Ecto neural progenitor cell (in vitro differentiated cells): Measurements from ENCODE around the gene LRRC18.
A peak's percentile ranks its signal among the peaks of the same experiment; 100 is the strongest.

ENCODE experiments used
- DNase-seq: peaks from one replicate; pipeline ENCODE4 v3.0.0-alpha.2; 2018; ENCODE audit warnings: low spot score

LRRC18 gene

DNA sequence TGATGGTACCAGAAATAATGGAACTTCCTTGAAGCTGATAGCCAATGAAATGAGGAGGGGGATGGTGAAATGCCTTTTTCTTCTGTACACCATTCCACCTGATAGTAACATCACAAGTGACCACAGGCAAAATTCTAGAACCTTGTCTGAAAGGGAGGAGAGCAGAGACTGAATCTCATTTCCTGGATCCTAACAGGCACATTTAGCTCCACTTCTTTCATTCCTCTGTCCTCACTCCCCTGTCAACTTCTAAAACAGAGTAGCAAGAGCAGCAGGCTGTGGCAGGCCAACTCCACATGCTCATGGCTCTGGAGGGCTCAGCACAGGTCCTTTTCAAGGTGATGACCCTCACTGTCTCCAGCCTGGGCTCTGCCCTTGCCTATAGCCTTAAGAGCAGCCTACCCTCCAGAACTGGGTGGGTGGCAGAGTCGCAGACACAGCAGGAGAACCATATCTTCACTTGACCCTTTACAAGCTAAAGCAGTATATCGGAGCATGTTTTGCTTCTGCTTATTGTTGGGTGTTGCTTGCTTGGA, at the start of gene LRRC18:
LRRC18 (minus strand) TSS at position 51 of the 536 bp plus-strand sequence. CDS start 25,685 bp downstream, outside the sequence.
- peak; percentile 18 for DNase-seq

- DNase-seq, result no peak
Measured at GRCh38 chr10:48985621-48986158, 46.0 kb upstream of the LRRC18 start.

DNA sequence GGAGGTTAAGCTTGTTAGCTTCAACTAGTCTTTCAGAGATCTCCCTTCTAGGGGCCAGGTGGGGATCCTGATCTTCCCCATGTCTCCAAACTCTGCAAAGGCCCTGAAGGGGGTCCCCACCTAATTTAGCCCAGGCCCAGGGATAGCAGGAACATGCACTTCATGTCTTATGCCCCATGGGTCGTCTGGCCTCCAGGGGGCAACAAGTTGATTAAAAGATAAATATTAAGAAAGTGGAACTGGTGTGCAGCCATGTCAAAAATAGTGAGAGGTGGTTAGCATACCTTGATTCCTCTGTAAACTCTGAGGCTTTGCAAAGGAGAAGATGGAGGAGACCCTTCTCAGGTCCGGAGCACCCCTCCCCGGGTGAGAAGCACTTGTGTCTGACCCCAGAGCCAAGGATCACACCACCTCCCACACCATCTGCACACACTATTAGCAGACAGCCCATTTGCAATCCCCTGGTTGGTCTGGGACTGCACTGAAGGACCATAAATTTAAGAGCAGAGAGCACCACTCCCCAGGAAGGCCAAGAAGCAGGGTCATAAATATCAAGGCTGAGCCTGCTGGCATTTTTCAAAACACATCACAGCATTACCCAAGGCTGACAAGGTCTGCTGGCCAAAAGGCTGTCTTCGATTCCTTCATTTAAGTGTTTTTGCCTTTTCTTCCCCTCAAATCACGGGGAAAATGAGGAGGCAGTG, 44.2 kb upstream of the LRRC18 start:
- no peak for DNase-seq

GRCh38 chr10:48982584-48982983, 42.9 kb upstream of the LRRC18 start:
- DNase-seq, result no peak

GRCh38 chr10:48981310-48981907, 41.8 kb upstream of the LRRC18 start:
- peak; percentile 81 for DNase-seq

GRCh38 chr10:48978318-48978717, 38.7 kb upstream of the LRRC18 start:
- DNase-seq, result no peak

DNA sequence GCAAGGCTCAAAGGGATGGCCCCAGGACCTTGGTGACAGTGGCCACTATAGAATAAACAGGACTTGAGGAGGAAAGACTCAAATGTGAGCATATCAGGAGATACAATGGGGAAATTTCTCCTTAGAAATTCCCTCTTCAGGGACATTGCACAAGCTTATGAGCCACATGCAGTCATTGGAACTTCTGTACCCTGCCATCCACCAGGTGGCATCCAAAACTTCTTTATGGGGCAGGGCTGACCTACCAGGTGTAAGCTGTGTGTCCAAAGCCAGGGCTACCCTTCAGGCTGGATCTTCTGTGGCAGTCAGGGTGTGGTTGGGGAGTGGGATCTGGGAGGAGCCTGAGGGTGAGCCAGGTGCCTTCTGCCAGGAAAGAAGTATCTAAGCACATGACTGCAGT, 36.6 kb upstream of the LRRC18 start:
- DNase-seq, result no peak

DNA sequence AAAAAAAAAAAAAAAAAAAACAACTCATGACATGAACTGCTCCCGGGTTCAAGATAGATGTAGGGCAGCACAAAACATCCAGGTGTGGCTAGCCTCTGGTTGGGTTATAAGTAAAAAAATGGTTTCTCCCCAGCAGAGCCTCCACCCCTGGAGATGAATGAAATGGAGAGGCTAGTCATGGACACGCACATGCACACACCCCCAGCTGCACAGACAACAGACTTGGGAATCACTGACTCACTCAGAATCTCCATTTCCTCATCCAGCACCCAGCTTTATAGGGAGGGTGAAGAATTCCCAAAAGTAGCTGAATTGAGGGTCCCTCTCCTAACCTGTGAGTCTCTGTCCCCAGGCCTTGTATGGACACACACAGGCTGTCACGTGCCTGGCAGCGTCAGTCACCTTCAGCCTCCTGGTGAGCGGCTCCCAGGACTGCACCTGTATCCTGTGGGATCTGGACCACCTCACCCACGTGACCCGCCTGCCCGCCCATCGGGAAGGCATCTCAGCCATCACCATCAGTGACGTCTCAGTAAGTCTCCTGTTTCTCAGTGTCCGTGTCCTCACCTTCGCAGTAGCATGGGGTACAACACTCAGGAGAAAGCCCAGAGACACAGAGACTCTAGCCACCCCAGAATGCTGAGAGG, 35.0 kb upstream of the LRRC18 start:
- no peak for DNase-seq

DNA sequence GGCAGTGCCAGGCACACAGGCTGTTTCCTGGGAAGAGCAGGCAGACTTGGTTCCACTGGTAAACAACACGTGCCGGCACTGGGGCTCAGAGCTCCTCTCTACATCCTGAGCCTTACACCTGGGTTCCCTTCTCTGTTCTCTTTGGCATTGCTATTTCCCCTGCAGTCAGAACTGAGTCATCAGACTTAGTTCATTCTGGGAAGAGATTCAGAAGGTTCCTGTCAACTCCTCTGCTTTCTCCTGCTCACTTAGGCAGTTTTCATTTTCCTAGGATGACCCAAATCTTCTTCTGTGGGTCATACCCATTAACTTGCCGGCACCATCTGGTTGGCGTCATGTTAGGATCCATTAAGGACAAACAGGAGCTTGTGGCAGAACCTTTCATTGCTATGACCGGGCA, 33.4 kb upstream of the LRRC18 start:
- DNase-seq, result no peak

- DNase-seq, result no peak
Measured at GRCh38 chr10:48970654-48971053, 31.0 kb upstream of the LRRC18 start.

DNA sequence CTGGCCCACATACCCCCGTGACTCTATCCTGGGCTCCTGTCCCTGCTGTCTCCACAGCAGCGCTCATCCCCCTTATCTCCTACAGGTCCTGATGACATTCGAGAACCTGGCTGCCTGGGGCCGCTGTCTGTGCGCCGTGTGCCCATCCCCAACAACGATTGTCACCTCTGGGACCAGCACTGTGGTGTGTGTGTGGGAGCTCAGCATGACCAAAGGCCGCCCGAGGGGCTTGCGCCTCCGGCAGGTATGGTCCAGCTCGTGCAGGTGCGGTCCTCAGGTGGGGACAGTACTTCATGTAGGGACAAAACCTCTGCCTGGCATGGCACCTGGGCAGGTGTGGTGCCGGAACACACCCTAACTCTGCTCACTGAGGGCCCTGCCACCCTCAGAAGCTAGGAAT, 30.4 kb upstream of the LRRC18 start:
- no peak for DNase-seq

DNA sequence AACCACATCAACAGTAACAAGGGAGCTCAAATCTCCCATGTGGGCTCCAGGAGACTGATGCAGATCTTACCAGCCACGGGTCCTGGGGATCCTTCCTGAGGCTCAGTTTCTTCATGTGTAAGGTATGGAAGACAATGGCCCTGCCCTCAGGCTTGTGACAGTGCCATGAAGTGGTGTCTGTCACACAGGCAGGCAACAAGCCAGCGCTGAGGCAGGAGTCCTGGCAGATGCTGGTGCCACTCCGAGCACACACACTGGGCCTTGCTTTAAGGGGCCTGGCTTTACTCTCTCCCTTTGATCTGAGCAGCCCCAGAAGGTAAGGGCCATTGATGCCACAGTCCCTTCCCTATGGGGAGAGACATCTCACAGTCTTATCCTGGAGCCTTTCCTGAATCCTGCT, 28.4 kb upstream of the LRRC18 start:
- DNase-seq, result no peak

DNA sequence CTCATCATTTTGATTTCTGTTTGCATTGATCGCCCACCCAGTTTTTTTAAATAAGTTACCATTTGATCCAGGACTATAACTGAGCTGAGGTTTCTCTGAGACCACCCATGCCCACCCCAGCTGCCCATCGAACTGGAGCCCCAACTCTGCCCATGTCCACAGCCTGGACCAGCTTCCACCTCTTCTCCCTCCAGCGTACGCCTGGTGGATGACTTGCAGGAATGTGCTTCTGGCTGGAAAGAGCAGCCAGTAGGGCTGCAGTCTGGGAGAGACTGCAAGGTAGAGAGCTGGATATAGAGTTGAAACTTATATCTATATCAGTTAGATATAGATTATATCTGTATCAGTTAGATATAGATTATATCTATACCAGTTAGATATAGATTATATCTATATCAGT, 25.8 kb upstream of the LRRC18 start:
- DNase-seq, result no peak

DNA sequence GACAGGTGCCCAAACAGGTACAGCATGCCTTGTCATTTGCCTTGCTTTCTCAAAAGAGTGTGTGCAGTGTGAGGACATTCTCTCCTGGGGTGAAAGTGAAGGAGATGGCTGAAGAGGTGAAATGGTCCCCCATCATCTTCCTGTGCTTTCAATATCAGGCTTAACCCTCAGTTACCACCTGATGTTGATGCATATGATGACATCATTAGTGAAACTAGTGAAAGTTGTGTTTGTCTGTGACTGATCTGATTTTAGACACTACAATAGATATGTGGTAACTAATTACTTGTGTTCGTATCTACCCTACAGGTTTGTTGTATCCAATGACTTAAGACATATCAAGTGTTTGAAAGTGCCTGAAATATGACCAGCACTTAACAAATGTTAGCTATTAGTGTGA, 24.4 kb upstream of the LRRC18 start:
- no peak for DNase-seq

DNA sequence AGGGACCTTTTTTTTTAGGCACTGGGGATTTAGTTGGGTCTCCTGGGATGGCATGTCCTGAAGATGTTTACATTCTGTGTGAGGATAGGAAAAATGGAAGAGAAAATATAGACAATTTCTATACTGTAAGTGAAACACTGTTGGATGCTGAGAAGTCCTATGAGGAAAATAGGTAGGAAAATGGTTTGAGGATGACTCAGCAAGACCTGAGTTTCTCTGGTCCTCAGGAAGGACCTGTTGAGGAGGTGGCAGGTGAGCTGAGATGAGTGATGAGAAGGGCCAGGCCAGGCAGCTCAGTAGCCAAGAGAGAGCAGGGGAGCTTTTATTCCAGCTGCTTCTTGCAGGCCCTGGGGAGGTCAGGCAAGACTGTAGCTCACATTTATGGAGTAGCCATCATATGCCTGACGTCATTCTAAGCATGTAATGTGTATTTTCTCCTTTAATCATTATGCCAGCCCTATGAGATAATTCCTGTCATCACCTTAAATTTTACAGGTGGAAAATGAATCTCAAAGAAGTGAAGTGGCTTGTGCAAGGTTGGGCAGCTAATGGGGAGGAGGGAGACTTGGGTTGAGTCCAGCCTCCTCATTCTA, 19.1 kb upstream of the LRRC18 start:
- no peak for DNase-seq

GRCh38 chr10:48957361-48958151, 17.9 kb upstream of the LRRC18 start:
- DNase-seq, result no peak

DNA sequence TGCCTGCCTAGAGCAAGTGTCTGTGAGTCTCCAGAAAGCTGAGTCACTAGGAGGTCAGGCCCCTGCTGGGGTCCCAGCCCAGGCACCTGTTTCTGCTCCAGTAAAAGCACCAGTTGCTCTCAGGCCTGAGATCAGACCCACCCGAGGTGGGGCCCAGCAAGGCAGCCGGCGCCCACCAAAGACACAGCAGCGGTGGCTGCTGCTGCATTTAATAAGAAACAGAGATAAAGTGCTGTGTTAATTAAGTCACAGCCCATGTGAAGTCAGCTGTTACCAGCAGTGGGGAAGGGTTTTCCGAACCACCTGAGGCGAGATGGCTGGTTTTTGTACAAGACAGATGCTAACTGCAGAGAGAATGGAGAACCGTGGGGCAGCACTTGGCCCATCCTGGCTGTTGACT, 12.1 kb upstream of the LRRC18 start:
- no peak for DNase-seq

- DNase-seq, result no peak
Measured at GRCh38 chr10:48948470-48949037, 8.9 kb upstream of the LRRC18 start.

DNA sequence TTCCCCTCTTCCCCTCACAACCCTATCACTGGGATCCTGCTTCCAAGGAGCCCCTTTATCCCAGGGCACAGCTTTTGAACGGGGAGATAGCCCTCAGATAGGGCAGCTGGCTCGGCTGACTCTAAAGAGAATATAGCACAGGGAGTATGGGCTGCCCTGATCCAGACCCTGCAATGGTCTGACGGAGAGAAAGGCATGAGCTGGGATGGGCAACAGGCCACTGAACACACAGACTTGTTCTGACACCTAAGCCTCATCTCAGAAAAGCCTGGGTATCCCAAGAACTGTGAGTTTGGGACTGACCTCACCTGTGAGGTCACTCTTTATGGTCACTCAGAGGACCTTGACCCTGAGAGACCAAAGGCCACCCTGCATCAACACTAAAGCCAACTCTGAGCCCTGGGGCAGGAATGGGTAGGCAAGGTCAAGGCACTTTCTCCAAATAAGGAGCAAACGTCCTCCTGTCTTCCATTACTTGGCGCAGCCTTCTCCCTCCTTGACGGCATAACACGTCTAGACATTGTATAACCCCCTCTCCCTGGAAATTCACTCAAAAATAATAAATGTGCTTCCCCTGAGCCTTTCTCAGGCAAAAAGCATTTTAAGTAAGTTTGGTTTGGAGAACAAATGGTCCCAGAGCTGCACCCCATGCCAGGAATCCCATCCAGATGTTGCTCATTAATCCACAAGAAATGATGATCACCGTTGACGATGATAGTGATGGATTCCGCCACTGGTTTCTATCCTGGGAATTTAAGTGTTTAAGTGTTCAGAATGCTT, 8.2 kb upstream of the LRRC18 start:
- no peak for DNase-seq

GRCh38 chr10:48946891-48947500, 7.4 kb upstream of the LRRC18 start:
- DNase-seq, result no peak
